Measurements from ENCODE around the gene SPACA4. TPM values are rescaled to one million over a fixed set of nuclear protein-coding genes. Genes with fewer than 3 reads are reported as not detected.
A peak's percentile ranks its signal among the peaks of the same experiment; 100 is the strongest.

The SPACA4 gene, protein sequence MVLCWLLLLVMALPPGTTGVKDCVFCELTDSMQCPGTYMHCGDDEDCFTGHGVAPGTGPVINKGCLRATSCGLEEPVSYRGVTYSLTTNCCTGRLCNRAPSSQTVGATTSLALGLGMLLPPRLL
- total RNA-seq (ENCODE audit: low replicate concordance): not detected in 2 replicates

- Mint-ChIP-seq H3K4me3 (no peak within 1 kb of the TSS), H3K27ac (no peak within 1 kb of the TSS), H3K36me3 (no peaks in the 10 kb centered on the region), H3K4me1 (no peaks in the 10 kb centered on the region), H3K9me3 (no peaks in the 10 kb centered on the region), H3K27me3 (ENCODE audit: insufficient read depth, low read depth) (no peaks in the 10 kb centered on the region)
- Histone ChIP-seq H3K79me2 (ENCODE audit: low read depth) (no peaks in the 10 kb centered on the region), H3K27me3 (no peaks in the 10 kb centered on the region), H4K20me1 (ENCODE audit: low read depth) (no peaks in the 10 kb centered on the region), H3K4me1 (no peaks in the 10 kb centered on the region), H3K27ac (no peak within 1 kb of the TSS), H3K36me3 (no peaks in the 10 kb centered on the region), H3K4me2 (no peak within 1 kb of the TSS), H3F3A (ENCODE audit: low read depth) (no peaks in the 10 kb centered on the region), H2AFZ (replicated peaks) (no peak within 1 kb of the TSS), H3K4me3 (no peak within 1 kb of the TSS), H3K9ac (no peak within 1 kb of the TSS), H3K9me3 (ENCODE audit: low read depth) (no peaks in the 10 kb centered on the region)
- DNase-seq (ENCODE audit: low spot score): no peak
- no peak for TF ChIP-seq EZH2phosphoT487 (IDR thresholded peaks at IDR 0.05)
- TF ChIP-seq EZH2 (IDR thresholded peaks at IDR 0.05): no peak
- TF ChIP-seq, protein P1, sequence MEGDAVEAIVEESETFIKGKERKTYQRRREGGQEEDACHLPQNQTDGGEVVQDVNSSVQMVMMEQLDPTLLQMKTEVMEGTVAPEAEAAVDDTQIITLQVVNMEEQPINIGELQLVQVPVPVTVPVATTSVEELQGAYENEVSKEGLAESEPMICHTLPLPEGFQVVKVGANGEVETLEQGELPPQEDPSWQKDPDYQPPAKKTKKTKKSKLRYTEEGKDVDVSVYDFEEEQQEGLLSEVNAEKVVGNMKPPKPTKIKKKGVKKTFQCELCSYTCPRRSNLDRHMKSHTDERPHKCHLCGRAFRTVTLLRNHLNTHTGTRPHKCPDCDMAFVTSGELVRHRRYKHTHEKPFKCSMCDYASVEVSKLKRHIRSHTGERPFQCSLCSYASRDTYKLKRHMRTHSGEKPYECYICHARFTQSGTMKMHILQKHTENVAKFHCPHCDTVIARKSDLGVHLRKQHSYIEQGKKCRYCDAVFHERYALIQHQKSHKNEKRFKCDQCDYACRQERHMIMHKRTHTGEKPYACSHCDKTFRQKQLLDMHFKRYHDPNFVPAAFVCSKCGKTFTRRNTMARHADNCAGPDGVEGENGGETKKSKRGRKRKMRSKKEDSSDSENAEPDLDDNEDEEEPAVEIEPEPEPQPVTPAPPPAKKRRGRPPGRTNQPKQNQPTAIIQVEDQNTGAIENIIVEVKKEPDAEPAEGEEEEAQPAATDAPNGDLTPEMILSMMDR (IDR thresholded peaks at IDR 0.05): no peak
Observed at GRCh38 chr19:48606463-48607358, at the start of gene SPACA4. SPACA4 (plus strand) TSS chr19:48606742; CDS start chr19:48606979, 237 bp downstream.

DNA sequence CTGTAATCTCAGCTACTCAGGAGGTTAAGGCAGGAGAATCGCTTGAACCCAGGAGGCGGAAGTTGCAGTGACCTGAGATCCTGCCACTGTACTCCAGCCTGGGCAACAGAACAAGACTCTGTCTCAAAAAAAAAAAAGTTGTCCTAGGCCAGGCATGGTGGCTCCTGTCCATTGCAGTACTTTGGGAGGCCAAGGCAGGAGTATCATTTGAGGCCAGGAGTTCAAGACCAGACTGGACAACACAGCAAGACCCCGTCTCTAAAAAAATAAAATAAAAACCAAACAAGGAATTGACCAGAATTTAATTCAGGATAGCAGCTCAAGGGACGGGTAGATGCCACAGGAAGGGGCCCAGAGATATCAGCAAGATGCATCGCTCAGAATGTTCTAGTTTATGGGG lies 49.7 kb upstream of the SPACA4 start:
- H3K27ac Mint-ChIP-seq: no peak overlapping the region
- no peak overlapping the region for H3K27ac ChIP-seq

DNA sequence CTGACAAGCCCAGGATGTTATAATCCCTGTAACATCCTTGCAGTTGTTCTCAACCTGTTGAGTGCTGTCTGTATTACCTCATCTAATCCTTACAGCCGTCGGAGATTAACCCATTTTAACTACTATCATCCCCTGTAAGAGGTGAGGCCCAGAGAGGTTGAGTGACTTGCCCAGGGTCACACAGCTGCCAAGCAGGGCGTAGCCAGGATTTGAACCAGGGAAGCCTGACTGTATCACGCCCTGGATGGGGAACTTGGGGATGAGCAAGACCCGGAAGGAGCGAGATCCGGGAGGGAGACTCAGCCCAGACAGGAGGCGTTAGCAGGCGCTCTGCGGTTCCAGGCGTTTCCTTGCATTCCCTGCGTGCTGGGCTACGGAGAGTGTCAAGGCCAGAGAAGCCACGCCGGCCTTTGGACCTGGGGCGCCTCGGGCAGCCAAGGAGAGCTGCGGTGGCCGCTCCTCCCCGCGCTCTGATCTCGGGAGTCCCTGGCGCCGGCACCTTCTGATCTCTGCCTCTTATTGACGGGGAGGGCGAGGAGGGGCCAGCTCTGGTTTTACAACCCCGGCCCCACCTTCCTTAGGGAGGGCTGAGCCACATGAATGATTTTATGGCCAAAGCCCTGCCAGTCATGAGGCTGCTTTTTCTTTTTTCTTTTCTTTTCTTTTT lies 48.4 kb upstream of the SPACA4 start:
- Histone ChIP-seq H3K36me3 (no peaks in the 10 kb centered on the region), H3K79me2 (ENCODE audit: low read depth) (no peaks in the 10 kb centered on the region), H3K9ac (no peak overlapping the region), H3K27me3 (no peaks in the 10 kb centered on the region), H4K20me1 (ENCODE audit: low read depth) (no peaks in the 10 kb centered on the region), H2AFZ (replicated peaks) (no peak overlapping the region), H3K27ac (no peak overlapping the region), H3F3A (ENCODE audit: low read depth) (peaks cover 18% of the 10 kb centered on the region), H3K4me2 (no peak overlapping the region), H3K4me3 (no peak overlapping the region), H3K9me3 (ENCODE audit: low read depth) (no peaks in the 10 kb centered on the region), H3K4me1 (peaks cover 11% of the 10 kb centered on the region)
- H3K27me3 Mint-ChIP-seq (ENCODE audit: insufficient read depth, low read depth): peaks cover 3% of the 10 kb centered on the region
- peak overlapping the region; percentile 46 for H3K27ac Mint-ChIP-seq
- TF ChIP-seq, protein P1 (IDR thresholded peaks at IDR 0.05): no peak
- TF ChIP-seq EZH2phosphoT487 (IDR thresholded peaks at IDR 0.05) (no peak), EZH2 (IDR thresholded peaks at IDR 0.05) (no peak)
- H3K4me3 Mint-ChIP-seq: no peak overlapping the region
- H3K9me3 Mint-ChIP-seq: no peaks in the 10 kb centered on the region
- peaks cover 25% of the 10 kb centered on the region for H3K4me1 Mint-ChIP-seq
- no peaks in the 10 kb centered on the region for H3K36me3 Mint-ChIP-seq
- no peak for DNase-seq (ENCODE audit: low spot score)

More for the DNA sequence above, 49.7 kb upstream of the SPACA4 start:
- Mint-ChIP-seq H3K27me3 (ENCODE audit: insufficient read depth, low read depth) (peaks cover 6% of the 10 kb centered on the region), H3K36me3 (no peaks in the 10 kb centered on the region), H3K4me3 (no peak overlapping the region), H3K4me1 (peaks cover 25% of the 10 kb centered on the region), H3K9me3 (no peaks in the 10 kb centered on the region)
- no peak for DNase-seq (ENCODE audit: low spot score)
- H3K9ac ChIP-seq: no peak overlapping the region
- TF ChIP-seq, protein P1 (IDR thresholded peaks at IDR 0.05): no peak
- no peak for TF ChIP-seq EZH2phosphoT487 (IDR thresholded peaks at IDR 0.05)
- TF ChIP-seq EZH2 (IDR thresholded peaks at IDR 0.05): no peak
- peaks cover 11% of the 10 kb centered on the region for H3K4me1 ChIP-seq
- no peak overlapping the region for H2AFZ ChIP-seq (replicated peaks)
- peaks cover 18% of the 10 kb centered on the region for H3F3A ChIP-seq (ENCODE audit: low read depth)
- no peaks in the 10 kb centered on the region for H3K79me2 ChIP-seq (ENCODE audit: low read depth)
- H3K4me2 ChIP-seq: no peak overlapping the region
- no peaks in the 10 kb centered on the region for H3K9me3 ChIP-seq (ENCODE audit: low read depth)
- H3K4me3 ChIP-seq: no peak overlapping the region
- no peaks in the 10 kb centered on the region for H4K20me1 ChIP-seq (ENCODE audit: low read depth)
- H3K36me3 ChIP-seq: no peaks in the 10 kb centered on the region
- no peaks in the 10 kb centered on the region for H3K27me3 ChIP-seq

Measured in neural progenitor cell (in vitro differentiated cells).